Measurements from ENCODE around the gene ARHGEF6. TPM values are rescaled to one million over a fixed set of nuclear protein-coding genes. Genes with fewer than 3 reads are reported as not detected.

The ARHGEF6 gene
- total RNA-seq, 1 donor from 2014 or later: 32.4 TPM

GRCh38 chrX:136725441-136726104 is 55.2 kb downstream of the ARHGEF6 start:
- no peaks in the 10 kb centered on the region for H3K9me3 Mint-ChIP-seq
- no peak overlapping the region for H3K27ac Mint-ChIP-seq
- H3K4me1 Mint-ChIP-seq: peaks cover 19% of the 10 kb centered on the region
- peaks cover 19% of the 10 kb centered on the region for H3K36me3 Mint-ChIP-seq (ENCODE audit: low read depth)
- no peak for TF ChIP-seq CTCF (IDR thresholded peaks at IDR 0.05)
- no peak for DNase-seq
- no peak overlapping the region for H3K4me3 Mint-ChIP-seq
- no peak for ATAC-seq (ENCODE audit: low read depth)
- no peaks in the 10 kb centered on the region for H3K27me3 Mint-ChIP-seq
- POLR2A ChIA-PET: no interaction called here
- CTCF ChIA-PET: interaction anchor here (0.6 kb wide), 1 partner anchor 505 kb away, joined by 3 read pairs; no protein-coding TSS in a partner anchor
- intact Hi-C loops (cut with micrococcal nuclease): loop anchor here (2.0 kb wide), 1 partner anchor 15 kb away; no protein-coding TSS in a partner anchor

GRCh38 chrX:136718091-136718490 is 62.6 kb downstream of the ARHGEF6 start:
- H3K4me1 Mint-ChIP-seq: peaks cover 27% of the 10 kb centered on the region
- ChIA-PET POLR2A (no interaction called here), CTCF (no interaction called here)
- ATAC-seq (ENCODE audit: low read depth) (no peak), DNase-seq (no peak)
- TF ChIP-seq CTCF (IDR thresholded peaks at IDR 0.05): no peak
- H3K36me3 Mint-ChIP-seq (ENCODE audit: low read depth): peaks cover 7% of the 10 kb centered on the region
- H3K4me3 Mint-ChIP-seq: no peak overlapping the region
- no peaks in the 10 kb centered on the region for H3K9me3 Mint-ChIP-seq
- H3K27ac Mint-ChIP-seq: no peak overlapping the region
- intact Hi-C loops (cut with micrococcal nuclease): no loop called here
- no peaks in the 10 kb centered on the region for H3K27me3 Mint-ChIP-seq

GRCh38 chrX:136714626-136715599 is 65.8 kb downstream of the ARHGEF6 start:
- CTCF ChIA-PET: interaction anchor here (1.0 to 2.2 kb wide), 3 partner anchors 13 to 336 kb away, joined by 3 to 8 read pairs (median 3); no protein-coding TSS in a partner anchor
- Mint-ChIP-seq H3K36me3 (ENCODE audit: low read depth) (peaks cover 5% of the 10 kb centered on the region), H3K9me3 (no peaks in the 10 kb centered on the region), H3K27ac (peak overlapping the region; percentile 70), H3K4me1 (peaks cover 39% of the 10 kb centered on the region), H3K27me3 (no peaks in the 10 kb centered on the region), H3K4me3 (peak overlapping the region; percentile 66)
- ATAC-seq (ENCODE audit: low read depth): peak; percentile 79
- intact Hi-C loops (cut with micrococcal nuclease): loop anchor here (2.0 kb wide), 1 partner anchor 32 kb away; no protein-coding TSS in a partner anchor
- POLR2A ChIA-PET: interaction anchor here (0.6 to 1.9 kb wide), 8 partner anchors 31 to 165 kb away, joined by 3 to 10 read pairs (median 4); partner anchors contain the start of gene RBMX
- no peak for DNase-seq
- TF ChIP-seq CTCF (IDR thresholded peaks at IDR 0.05): no peak

- ChIA-PET CTCF (interaction anchor here (0.7 to 1.0 kb wide), 2 partner anchors 42 to 212 kb away, joined by 3 read pairs; no protein-coding TSS in a partner anchor), POLR2A (interaction anchor here (0.8 to 1.1 kb wide), 2 partner anchors 23 to 55 kb away, joined by 3 read pairs; no protein-coding TSS in a partner anchor)
- H3K9me3 Mint-ChIP-seq: no peaks in the 10 kb centered on the region
- H3K4me1 Mint-ChIP-seq: peaks cover 50% of the 10 kb centered on the region
- peaks cover 10% of the 10 kb centered on the region for H3K36me3 Mint-ChIP-seq (ENCODE audit: low read depth)
- H3K4me3 Mint-ChIP-seq: no peak overlapping the region
- ATAC-seq (ENCODE audit: low read depth): no peak
- no peak overlapping the region for H3K27ac Mint-ChIP-seq
- no peaks in the 10 kb centered on the region for H3K27me3 Mint-ChIP-seq
- no peak for TF ChIP-seq CTCF (IDR thresholded peaks at IDR 0.05)
- no peak for DNase-seq
- intact Hi-C loops (cut with micrococcal nuclease): no loop called here
These were observed 68.0 kb downstream of the ARHGEF6 start for GRCh38 chrX:136712650-136713310.
